Stimulated activated naive CD4-positive, alpha-beta T cell (primary cell): ENCODE measurements around the gene TNKS2.

Experiments
- DNase-seq, 6 experiments: peaks; one replicate each; lab custom pipeline; 2025; lab: John Stamatoyannopoulos, UW

Gene TNKS2

GRCh38 chr10:91908337-91909116 lies 110.3 kb downstream of the TNKS2 start:
- DNase-seq, result peak; percentile 48 to 87 (median 70)

GRCh38 chr10:91909117-91909677 lies 111.0 kb downstream of the TNKS2 start, which contains the start of gene FGFBP3:
TSS of gene FGFBP3 (minus strand) at chr10:91909486. CDS start at chr10:91908969, 517 bp downstream.
- peak in 3 of 6 experiments; percentile 11 to 70 (median 21) for DNase-seq

DNA sequence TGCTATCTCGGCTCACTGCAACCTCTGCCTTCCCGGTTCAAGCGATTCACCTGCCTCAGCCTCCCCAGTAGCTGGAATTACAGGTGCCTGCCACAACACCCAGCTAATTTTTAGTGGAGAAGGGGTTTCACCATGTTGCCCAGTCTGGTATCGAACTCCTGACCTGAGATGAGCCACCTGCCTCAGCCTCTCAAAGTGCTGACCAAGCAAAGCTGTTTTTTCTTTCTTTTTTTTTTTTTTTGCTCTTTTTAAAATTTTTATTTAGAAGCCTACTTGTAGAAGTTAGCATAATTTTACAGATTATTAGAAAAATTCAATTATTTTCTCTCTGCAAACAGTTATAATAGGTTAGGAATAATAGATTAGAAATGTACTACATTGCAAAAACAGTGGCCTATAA lies 112.2 kb downstream of the TNKS2 start:
- DNase-seq, result no peak
